Measurements from ENCODE around the gene IKZF4.

GRCh38 chr12:56010111-56010570 is 10.7 kb upstream of the IKZF4 start:
- TF ChIP-seq, protein P1, sequence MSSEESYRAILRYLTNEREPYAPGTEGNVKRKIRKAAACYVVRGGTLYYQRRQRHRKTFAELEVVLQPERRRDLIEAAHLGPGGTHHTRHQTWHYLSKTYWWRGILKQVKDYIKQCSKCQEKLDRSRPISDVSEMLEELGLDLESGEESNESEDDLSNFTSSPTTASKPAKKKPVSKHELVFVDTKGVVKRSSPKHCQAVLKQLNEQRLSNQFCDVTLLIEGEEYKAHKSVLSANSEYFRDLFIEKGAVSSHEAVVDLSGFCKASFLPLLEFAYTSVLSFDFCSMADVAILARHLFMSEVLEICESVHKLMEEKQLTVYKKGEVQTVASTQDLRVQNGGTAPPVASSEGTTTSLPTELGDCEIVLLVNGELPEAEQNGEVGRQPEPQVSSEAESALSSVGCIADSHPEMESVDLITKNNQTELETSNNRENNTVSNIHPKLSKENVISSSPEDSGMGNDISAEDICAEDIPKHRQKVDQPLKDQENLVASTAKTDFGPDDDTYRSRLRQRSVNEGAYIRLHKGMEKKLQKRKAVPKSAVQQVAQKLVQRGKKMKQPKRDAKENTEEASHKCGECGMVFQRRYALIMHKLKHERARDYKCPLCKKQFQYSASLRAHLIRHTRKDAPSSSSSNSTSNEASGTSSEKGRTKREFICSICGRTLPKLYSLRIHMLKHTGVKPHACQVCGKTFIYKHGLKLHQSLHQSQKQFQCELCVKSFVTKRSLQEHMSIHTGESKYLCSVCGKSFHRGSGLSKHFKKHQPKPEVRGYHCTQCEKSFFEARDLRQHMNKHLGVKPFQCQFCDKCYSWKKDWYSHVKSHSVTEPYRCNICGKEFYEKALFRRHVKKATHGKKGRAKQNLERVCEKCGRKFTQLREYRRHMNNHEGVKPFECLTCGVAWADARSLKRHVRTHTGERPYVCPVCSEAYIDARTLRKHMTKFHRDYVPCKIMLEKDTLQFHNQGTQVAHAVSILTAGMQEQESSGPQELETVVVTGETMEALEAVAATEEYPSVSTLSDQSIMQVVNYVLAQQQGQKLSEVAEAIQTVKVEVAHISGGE (CRISPR knock-in tag; IDR thresholded peaks at IDR 0.05): no peak
- TF ChIP-seq ZNF274 (IDR thresholded peaks at IDR 0.05; ENCODE audit: insufficient read depth, insufficient read length) (no peak), JUND (IDR thresholded peaks at IDR 0.05; ENCODE audit: low read depth, low read length) (no peak), EP300 (IDR thresholded peaks at IDR 0.05; ENCODE audit: borderline replicate concordance in 1 of 2, control insufficient read depth in 1 of 2, low read depth in 2 of 2, low read length in 2 of 2) (no peak), RELA (IDR thresholded peaks at IDR 0.05; ENCODE audit: borderline replicate concordance, partially characterized antibody) (no peak), YY1 (IDR thresholded peaks at IDR 0.05; ENCODE audit: low read depth, low read length) (no peak), ZZZ3 (IDR thresholded peaks at IDR 0.05; ENCODE audit: control insufficient read depth, insufficient read length, low read depth) (no peak), POLR2A (IDR thresholded peaks at IDR 0.05; ENCODE audit: low read depth, low read length) (no peak)
- TF ChIP-seq, protein P2, sequence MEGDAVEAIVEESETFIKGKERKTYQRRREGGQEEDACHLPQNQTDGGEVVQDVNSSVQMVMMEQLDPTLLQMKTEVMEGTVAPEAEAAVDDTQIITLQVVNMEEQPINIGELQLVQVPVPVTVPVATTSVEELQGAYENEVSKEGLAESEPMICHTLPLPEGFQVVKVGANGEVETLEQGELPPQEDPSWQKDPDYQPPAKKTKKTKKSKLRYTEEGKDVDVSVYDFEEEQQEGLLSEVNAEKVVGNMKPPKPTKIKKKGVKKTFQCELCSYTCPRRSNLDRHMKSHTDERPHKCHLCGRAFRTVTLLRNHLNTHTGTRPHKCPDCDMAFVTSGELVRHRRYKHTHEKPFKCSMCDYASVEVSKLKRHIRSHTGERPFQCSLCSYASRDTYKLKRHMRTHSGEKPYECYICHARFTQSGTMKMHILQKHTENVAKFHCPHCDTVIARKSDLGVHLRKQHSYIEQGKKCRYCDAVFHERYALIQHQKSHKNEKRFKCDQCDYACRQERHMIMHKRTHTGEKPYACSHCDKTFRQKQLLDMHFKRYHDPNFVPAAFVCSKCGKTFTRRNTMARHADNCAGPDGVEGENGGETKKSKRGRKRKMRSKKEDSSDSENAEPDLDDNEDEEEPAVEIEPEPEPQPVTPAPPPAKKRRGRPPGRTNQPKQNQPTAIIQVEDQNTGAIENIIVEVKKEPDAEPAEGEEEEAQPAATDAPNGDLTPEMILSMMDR (IDR thresholded peaks at IDR 0.05 in 2 of 3, conservative IDR thresholded peaks at IDR 0.05 in 1 of 3; ENCODE audit: control insufficient read depth in 2 of 3, extremely low read depth in 1 of 3, insufficient read depth in 1 of 3, low read depth in 3 of 3, low read length in 3 of 3): no peak

Data from GM12878 (cell line).